ENCODE results near the gene ESRP2.

The ESRP2 gene

DNA sequence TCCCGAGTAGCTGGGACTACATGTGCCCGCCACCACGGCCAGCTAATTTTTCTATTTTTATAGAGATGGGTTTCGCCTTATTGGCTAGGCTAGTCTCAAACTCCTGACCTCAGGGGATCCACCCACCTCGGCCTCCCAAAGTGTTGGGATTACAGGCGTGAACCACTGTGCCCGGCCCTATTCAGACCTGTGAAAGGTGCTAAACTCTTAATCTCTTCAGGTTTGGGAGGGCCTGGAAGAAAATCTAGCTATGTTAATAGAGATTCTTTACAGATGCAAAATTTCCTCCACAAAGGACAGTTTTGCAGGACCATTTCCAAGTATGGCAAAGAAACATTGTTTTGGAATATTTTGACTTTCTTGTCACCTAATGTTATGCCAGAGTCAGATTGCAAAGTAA lies 6.2 kb upstream of the ESRP2 start:
- DNase-seq, result no peak

DNA sequence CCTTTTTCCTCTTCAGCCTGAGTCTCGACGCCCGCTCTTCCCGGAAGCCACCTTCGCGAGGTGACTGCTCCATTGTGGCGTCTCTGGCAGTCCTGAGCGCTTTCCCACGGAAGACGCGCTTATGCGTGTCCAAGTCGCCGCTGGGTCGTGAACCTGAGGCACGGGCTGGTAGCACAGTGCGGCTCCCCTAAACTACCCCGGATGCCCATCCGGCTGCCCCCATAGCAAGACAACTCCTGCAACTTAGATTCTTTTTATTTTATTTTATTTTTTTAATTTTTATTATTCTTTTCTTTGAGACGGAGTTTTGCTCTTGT lies 2.1 kb upstream of the ESRP2 start:
- DNase-seq, result no peak

DNA sequence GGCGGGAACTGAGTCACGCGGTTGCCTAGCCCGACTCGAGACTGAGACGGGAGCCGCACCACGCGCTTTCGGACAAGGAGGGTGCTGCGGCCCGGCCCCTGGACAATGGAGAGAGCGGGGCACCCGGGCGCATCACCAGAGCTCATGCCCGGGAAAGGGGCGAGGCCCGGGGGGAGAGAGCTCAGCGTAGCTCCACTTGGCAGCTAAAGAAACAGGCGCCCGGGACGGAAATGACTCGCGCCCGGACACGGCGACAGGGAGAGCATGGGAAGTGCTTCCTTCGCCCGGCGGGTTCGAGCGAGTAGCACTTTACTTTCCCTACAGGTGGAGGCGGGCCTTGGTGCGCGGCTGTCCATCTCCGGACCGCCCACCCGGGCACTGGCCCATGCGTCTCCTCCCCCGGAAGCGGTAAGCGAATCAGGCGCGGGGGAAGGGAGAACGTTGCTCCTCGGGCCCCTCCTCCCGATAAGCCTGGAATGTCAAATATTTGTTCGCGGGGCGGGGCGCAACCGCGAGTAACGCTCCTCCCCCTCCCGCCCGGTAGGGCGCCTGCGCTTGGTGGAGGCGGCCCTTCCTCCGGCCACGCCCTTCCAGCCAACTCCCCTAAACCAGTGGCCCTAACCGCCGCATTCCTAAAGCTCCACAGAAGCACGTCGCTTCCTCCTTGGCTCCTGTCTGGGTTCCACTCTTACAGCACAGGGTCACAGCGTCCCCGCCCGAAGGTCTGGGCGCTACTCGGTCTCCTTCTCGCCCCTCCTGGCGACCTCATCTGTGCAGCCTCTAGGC lies 1.5 kb upstream of the ESRP2 start:
- DNase-seq, result peak; percentile 48 to 97 (median 91)

DNA sequence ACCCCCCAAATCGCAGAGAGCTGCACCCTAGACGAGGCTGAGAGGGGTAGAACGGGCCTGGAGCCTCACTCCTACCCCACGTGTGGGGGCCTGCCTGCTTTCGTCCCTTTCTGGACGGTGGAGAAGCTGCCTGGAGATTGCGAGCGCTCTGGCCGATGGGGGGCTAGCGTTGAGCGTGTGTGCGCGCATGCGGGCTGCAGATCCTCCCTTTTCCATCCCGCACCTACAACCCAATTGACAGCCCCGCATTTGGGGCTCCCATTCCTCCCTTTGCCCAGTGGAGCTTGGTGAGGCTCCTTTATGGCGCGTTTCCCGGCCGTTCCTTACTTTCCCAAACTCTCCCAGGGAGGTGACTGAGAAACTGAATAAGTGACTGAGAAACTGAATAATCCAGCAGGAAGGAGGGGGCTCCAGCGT lies 907 bp upstream of the ESRP2 start:
- peak in 4 of 58 donors; percentile 39 to 51 (median 44) for DNase-seq

DNA sequence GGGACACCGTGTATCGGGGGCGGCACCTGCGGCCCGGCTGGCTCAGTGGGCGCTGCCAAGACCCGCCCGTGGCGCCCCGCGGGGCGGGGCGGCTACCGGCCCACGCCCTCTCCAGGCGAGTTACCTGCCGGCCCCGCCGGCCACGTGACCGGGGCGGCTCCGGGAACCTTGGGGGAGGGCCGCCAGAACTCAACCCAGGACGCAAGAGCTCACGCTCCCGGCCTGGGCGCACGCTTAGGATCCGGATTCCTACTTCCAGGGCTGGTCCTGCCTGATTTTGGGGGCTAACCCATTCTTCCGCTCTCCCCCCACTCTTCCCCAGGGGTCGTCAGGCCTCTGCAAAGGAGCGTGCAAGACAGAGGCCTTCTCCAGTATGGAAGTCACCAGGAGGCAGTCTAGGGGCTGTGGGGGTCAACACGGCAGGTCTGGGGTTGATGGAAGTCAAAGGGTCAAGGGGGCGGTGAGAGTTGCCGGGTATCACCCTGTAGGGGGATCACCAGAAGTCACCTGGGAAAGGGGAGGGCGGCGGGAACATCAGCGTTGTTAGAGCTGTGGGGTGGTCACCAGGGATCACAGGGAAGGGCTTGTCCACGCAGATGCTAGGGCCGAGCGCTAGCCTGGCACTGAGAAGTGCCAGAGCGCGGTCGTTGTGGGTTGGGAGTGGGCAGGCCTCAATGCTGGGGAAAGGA lies 354 bp upstream of the ESRP2 start:
- peak in 1 of 58 donors; percentile 39 for DNase-seq

DNA sequence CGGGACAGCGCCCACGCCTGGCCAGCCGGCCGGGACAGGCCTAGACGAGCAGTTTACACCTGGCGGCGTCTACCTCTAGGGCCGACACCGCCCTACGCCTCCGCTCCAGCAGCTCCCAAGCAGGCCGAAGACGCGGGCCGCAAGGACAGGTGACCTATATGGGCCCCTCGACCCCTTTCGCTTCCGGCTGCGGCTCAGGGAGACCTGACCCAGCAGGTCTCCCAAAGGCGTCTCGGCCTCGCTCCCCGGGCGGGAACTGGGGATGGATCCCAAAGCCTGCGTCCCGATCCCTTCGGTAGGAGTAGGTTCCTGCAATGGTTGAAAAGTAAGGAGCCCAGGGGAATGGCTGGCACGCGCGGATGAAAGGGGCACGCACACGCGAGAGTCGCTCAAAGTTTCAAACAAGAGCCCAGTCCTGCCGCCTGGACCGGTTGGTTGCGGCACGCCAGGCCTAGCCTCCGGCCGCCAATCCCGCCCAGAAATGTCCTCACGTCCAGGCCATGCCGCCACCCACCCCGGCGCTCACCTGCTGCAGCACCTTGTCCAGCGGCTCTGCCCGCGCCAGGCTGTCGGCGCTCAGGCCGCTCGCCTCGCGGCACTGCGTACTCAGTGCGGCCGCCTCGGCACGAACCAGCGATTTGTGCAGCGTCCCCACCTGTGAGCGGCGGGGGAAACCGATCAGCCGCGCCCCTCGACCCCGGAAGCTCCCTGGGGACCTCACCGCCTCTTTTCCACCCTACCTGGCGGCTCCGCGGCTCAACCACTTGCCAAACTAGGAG lies 630 bp downstream of the ESRP2 start:
- no peak for DNase-seq

DNA sequence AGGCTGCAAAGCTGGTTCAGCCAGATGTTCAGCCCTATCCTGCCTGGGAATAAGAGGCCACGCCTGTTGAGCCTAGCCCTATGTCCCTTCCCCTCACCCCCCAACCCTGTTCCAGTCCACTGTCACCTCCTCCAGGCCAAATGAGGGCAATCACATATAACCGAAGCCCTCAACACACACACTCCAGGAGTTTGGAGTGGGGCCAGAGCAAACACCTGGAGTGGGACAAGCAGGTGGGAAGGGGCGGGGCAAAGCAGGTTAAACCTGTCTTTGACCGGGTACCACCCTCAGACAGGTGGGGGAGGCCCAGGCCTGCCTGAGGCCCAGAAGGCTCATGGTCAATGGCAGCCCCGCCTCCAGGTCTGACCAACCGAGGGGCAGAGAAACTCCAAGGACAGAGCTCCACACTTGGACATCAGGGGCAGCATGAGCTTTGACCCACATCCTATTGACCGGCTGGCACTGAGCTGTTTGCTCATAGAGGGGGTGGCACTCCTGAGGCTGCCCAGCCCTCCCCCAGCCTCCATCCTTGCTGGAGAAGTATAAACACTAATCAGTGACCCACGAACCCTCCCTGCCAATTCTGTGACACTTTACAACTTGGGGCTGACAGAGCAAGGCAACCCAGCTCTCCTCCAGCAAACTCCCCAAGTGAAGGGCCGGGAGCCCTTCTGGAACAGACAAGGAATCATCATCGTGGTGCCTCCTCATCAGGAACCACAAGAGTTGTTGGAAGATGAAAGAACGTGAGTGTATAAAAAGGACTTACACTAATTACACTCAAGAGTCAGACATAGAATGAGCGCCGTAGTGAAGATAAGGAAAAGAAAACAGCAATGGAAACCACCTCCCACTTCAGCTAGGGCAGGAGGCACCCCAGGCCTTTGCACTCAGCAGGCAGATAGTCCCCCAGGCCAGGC lies 1.5 kb downstream of the ESRP2 start:
- DNase-seq, result no peak

DNA sequence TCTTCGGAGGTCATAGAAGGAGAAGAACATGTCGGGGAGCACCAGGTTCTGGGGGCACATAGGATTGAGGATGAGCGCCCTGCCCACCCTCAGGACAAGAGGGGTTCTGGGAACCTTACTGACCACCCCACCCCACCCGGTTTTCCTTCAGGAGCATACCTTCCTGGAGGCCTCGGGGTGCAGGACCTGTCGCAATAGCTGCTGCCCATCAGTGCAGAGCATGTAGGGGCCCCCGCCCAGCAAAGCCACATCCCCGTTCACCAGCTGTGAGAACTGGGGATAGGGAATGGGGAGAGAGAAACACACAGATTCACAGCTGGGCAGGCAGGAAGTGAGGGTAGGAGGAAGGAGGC lies 2.1 kb downstream of the ESRP2 start:
- no peak for DNase-seq

DNA sequence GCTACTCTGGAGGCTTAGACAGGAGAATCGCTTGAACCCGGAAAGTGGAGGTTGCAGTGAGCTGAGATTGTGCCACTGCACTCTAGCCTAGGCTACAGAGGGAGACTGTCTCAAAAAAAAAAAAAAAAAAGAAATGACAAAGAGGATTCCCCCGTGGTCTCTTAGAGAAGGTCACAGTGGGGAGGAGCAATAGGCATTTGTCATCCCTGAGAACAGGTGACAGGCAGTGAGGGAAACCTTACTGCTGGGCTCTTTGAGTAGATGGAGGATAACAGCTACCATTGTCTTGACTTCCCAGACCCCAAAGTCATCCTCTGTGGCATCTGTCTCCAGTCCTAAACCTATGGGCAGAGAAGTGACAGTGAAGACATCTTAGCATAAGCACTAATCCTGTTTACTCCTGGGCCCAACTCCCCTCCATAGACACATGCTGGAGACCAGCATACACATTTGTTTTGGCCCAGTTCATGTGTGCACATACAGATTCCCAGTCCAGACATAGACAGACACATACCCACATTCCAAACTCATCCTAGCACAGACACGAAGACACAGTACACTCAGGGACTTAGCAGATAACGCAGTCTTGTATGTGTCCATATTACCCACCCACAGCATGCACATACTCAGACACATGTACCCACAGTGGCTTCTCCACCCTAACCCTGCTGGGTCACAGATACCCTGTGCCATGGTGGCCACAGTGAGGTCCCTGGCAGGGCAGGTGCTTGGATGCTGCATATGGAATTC lies 2.7 kb downstream of the ESRP2 start:
- no peak for DNase-seq

DNA sequence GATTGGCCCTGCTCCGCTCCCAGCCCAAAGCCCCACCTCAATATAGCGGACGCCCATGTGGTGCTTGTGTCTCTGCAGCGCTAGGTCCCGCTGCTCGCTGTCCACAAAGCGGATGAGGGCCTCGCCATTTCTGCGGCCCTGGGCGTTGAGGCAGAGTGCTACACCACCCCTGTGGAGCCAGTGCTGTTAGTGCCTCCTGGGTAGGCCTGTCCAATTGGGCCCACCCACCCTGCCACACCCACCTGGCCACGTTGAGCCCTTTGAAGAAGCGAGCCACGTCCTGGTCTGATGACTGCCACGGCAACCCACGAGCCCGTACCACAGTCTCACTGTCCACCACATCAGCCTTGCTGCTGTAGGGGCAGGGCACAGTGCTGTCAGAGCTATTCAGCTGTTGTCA lies 3.6 kb downstream of the ESRP2 start:
- DNase-seq, result no peak

DNA sequence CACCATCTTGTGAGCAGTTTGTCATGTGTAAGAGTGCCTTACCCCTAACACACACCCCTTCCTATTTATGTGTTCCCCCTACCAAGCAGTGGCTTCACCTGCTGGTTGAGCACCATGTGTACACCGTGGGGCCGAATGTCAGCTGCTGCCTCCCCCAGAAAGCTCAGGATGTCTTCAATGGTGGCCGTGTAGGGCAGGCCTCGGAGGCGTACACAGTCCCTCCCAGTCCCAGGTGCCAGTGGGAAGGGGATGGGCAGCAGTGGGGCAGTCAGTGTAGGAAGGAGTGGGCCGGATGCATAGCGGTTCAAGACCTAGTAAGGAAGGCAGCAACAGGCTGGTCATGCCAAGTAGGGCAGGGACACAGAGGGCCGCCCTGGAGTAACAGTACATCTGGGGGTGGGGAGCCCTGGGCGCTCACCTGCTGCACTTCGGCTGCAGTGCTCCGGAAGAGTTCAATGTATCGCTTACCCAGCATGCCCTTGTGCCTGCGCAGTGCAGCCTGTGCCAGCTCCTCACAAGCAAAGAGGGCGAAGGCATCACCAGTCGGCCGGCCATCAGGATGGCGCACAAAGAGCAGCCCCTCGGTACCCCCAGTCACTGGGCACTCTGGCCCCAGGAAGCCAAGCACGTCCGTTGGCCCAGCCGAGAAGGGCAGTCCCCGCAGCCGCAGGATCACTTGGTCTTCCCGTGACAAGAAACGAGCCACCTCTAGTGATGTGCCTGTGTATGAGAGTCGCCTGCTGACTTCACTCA lies 4.4 kb downstream of the ESRP2 start:
- DNase-seq, result no peak

DNA sequence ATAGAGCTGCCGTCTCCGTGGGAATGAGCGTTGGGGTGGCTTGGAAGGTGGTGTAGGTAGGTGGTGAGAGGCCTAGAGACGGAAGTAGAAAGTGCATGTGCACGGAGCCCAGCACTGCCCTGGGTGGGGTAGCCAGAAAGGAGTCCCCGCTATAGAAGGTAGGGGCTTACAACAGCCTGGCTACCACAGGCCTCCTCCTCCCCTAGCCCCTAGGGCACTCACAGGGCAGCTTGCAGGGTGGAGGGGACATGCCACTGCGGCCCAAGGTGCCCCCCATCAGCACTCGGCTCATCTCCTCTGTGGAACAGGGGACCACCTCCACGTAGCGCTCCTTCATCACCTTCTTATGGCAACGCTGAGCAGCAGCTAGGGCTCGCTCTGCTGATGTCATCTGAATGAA lies 5.0 kb downstream of the ESRP2 start:
- DNase-seq, result no peak

DNA sequence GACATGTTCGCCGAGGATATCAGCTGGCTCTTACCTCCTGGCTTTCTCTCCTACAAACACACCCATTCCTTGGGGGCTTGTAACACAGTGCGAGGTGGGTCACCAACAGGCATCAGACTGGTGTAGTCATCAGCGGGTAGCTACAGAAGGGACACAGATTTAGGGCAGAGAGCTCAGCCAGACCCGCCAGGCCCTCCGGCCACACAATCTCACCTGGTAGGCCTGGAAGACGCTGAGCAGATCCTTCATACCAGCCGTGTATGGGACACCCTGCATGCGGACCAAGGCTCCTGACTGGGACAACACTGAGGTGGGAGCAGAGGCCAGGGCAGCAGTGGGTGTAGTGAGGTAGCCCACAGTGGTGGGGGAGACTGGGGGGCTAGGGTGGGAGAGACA lies 5.8 kb downstream of the ESRP2 start:
- DNase-seq, result no peak

DNA sequence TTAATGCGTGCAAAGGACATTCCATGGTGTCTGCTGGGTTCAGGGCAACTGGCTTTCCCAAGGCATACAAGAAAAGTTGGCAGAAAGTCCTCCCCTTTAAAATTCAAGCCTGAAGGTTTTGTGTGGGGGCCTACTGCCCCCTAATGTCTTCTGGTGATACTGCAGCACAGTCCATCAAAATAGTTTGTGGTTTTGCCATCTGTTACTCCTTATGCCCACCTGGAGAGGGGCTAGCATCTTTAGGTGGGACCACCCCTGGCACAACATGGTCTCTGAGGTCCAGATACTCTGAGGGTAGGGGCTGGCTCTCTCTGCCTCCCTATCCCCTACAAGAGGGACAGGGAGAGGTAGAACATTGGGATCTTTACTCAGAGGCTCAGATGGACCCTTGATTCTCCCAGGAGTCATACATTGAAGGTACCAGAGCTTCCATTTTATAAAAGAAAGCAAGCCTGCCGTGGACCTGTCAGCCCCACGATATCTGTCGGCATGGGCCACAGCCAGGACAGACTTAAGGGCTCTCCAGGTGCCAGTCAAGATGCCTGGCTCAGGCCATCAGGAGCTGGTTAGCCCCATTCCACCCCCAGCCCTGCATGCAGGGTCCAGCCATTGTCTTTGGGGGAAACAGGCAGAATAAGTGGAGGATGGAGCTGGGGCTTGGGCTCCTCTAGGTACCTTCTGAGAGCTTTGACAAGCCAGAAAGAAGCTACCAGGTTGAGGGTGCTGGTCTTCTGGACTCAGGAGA lies 6.3 kb downstream of the ESRP2 start:
- DNase-seq, result peak in 27 of 58 donors; percentile 11 to 71 (median 28)

DNA sequence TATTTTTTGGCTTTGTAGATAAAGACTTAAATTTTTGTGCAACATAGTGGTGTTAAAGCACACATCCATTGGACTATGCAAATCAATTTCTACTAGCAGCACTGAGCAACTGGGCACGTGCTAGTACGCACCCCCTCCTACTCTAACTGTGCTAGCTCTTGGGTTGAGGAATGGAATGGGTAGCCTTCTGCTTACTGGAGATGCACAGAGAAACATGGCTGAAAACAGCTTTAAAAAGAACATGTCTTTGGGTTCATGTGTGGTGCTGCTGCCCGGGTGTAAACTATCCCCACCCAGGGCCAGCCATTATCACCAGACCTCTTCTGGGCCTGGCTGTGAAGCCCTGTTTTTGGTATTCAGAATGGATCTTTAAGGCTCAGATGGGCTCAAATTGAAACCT lies 7.3 kb downstream of the ESRP2 start:
- DNase-seq, result no peak

DNA sequence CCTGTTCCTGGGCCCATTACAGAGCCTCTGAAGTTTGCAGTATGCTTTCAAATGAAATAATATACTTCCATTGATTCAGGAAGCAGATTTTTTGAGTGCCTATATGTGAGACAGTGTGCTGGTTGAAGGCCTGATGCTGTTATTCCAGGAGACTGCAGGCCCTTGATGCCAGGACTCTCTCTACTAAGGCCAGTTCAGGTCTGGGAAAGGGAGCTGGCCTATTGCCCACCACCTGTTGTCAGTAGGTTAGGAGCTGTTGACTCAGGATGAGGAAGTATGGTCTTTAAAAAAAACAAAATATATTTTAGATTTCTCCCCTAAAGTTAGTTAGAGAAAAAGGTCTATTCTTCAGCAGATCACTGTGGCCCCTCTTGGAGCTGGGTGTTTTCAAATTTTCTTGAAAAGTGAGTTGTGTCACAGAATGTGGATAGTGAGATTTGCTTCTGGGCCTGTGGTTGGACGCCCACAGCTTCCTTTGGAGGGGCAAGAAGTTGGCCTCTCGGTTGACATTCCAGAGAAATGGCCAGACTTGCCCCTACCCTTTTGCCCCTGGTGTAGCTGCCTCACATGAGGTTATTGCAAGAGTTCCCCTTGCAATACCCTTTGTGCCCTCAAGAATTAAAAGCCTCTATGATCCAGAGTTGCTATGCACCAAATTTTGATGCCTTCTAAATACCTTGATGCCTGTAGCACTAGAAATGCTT lies 7.9 kb downstream of the ESRP2 start:
- DNase-seq, result no peak

DNA sequence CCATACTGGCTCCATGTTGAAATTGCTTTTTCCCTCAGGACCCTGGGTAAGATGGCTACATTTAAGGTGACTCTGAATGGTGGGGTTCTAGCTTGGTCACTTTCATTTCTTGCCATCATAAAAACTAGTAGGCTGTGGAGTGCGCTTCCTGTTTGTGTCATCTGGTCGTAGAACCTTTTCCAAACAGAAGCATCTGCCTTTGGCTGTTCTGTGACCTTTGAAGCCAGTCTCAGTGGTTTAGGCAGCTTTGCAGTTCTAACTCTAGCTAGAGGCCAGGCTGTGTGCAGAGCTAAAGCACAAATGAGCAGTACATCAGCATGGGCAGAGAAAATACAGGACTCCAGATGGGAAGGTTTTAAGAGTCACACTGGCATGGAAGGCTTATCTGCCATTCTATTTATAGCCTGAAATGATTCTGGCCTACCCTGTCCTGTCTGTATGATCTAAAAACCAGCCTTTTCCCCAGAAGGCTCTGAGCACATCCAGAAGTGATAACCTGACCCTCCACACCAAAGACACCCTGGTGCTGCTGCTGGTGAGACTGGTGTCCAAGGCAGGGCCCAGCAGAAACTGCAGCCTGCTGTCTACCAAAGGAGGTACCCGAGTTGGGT lies 8.6 kb downstream of the ESRP2 start:
- no peak for DNase-seq

DNA sequence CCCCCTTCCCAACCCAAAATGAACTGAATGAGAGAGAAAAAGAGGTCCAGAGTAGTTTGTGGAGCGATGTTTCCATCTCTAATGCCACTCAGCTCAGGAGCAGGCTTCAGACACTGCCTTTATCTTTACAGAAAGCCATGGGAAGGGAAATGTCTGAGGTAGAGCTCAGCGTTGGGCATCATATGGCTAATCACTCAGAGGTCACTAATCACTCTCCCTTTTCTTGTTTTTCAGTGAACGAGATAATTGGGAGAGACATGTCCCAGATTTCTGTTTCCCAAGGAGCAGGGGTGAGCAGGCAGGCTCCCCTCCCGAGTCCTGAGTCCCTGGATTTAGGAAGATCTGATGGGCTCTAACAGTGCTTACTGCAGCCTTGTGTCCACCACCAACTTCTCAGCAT lies 9.8 kb downstream of the ESRP2 start:
- DNase-seq, result no peak
